HG02840 (cell line): ENCODE measurements around the gene SON.
"Not testable (repeated sequence)": the region's sequence is repeated elsewhere in the genome, so short reads cannot be mapped to it uniquely, and the experiment has no call there.

Experiments used
- ATAC-seq: cut with Tn5 transposase; IDR thresholded peaks from one replicate; pipeline ENCODE4 v1.9.1; 2021; ENCODE audit warnings: mild to moderate bottlenecking, moderate library complexity, moderate number of reproducible peaks; ENCODE audit not compliant: unreplicated experiment, low FRiP score

Gene SON

DNA sequence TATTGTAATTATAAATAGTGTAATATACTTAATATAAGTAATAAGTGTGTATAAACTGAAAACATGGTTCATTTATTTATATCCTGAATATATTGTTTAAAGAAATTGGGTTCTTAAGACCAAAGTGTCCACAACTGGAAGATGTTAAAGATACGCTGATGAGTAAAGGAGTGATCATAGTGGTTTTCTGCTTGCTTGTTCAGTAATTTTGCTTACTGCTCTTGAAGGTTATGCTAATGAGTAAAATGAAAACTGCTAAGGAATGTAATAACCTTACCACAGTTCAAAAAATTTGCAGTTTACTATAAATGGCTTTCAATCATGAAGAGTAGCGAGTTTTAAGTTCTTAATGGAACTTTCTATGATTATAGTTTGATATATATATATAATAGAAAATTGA, 23.7 kb downstream of the SON start:
- ATAC-seq: no peak

DNA sequence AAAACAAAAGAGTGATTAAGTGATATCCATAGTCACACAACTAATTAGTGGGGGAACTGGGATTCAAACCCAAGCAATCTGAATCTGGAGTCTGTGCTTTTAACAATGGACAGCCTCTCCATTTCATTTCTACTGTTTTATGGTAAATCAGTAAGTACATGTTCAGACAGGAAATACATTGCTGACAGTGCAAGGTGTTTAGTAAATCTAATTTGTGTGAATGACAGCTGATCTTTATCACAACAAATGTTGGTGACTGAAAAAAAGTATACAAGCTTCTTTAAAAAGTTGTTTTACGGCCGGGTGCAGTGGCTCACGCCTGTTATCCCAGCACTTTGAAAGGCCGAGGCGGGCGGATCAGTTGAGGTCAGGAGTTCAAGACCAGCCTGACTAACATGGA, 25.1 kb downstream of the SON start:
- ATAC-seq: no peak

DNA sequence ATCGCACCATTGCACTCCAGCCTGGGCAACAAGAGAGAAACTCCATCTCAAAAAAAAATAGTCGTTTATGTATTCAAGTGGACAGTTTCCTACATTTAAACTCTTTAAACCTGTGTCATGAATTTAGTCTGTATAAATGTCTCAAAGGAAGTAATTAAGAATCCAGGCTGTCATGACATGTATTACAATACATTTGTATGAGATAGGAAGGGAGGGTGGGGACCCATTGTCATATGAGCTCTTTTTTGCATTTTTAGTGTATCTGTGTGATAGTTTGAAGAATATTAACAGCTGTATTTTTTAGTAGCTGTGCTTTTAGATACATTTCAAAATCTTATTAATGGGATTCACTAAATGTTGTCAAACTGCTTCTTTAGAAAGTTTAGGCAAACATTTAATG, 25.6 kb downstream of the SON start:
- no peak for ATAC-seq

DNA sequence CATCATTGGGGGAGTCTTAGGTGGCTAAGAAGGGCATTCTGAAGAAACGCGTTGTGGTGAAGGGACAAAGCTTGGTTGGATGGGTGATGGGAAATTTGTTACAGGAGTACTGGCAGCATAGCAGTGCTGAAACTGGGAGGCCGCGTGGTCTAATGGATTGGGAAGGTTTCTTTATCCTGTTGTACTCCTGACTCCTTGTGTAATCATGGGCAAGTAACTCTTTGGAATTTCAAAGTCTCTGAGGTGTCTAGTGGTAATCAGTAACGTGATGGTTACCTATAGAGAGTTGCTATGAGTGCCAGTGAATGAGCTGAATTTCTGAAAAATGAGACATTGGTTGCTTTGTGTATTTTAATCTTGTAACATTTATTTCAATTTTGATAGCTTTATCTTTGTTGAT, 27.2 kb downstream of the SON start:
- ATAC-seq: no peak

DNA sequence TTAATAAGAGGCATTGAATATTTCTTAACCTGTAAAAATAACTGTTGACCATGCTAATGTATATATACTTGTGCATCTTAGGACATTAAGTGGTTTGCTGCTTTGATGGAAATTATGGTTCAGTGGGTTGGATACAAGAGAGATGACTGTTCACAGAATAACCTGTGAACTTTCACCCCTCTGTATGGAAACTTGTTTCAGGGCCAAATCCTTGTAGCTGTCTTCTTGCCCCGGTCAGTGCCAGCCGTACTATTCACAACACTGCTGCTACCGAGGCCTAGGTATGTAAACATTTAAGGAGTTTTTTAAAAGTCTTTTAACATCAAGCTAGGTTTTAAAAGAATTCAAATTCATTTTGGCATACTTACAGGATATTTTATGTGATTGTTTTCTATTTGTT, 29.5 kb downstream of the SON start:
- no peak for ATAC-seq

DNA sequence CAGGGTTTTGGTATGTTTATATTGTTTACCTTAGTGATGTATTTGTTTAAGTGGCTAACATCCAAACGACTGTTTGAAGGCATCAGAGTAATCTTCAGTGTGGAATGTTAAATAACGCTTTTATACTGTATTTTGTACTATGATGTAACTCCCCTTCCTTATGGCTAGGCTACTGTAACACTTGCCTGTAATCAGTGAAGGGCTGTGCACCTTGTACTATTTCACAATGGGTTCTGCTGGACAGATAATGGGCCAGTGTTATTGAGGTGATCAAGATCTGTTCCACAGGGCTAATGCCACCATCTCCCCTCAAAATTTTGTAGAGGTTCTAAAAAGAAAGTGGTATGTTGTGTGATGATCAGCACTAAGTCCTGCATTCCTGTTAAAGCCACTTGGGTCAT, 33.9 kb downstream of the SON start:
- not testable (repeated sequence) for ATAC-seq

DNA sequence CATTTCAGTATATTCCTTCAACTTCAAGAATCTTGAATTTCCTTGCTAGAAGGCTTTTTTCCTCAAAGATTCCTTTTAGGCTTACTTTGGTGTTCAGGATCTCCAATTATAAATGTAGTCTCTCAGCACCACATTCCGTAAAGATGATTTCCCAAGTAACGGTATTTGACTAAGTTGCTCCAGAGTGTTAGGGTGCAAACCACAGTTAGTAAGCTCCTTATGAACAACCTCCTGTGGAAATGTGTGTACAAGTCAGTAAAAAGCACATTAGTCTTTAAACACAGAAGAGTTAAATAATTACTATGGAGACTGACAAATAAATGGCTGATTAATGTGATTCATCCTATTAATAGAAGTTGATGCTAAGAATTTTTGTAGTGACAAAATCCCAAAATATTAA, 35.4 kb downstream of the SON start:
- ATAC-seq: no peak

DNA sequence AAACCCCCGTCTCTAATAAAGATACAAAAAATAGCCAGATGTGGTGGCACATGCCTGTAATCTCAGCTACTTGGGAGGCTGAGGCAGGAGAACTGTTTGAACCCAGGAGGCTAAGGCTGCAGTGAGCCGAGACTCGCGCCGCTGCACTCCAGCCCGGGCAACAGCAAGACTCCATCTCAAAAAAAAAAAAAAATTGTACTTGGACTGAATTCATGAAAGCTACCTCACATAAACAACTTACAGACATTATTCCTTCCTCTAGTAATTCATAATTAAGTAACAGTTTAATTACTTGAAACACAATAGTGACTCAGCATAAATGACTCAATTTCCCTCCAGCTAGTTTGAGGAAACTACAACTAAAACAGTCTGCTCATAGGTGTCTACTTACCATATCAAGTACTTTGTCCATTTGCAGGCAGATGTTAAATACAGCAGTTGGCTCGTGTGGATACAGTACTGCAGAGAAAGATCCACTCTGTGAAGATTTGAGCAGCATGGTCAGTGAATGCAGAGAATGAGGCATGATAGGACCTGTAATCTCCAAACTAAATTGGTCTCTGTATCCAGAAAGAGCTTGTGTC, 36.2 kb downstream of the SON start:
- no peak for ATAC-seq

DNA sequence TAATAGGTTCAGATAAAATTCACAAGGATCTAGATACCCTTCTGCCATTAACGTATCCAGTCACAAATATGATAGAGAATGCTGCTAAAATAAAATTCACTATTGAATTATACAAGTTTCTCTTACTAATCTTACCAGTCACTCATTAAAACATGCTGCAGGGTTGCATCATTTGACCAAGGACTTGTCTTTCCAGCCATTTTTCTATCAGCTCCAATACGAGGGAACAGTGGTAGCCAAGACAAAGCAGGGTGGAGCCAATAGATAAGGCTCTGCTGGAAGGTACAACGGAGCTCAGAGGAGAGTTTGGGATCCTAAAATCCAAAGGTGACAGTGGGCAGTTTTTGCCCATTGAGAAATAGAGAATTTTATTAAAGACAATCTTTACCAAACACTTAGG, 41.6 kb downstream of the SON start:
- ATAC-seq: no peak

DNA sequence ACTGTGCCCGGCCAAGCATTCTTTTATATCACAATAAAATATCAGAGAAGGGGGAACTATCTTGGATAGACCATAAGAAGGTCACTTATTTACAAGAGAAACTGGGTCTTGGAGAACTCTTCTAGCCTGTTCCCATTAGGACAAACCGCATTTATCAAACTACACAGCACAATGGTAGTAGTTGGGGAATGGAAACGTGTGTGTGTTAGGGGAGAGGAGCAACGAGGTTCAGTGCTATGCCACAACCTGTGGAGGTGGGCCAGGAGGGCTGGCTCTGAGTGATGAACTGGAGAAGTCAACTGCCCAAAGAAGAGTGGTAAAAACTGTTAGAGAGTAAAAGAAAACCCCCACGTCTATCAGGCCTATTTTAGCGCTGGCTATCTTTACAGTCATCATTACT, 44.1 kb downstream of the SON start:
- ATAC-seq: no peak

DNA sequence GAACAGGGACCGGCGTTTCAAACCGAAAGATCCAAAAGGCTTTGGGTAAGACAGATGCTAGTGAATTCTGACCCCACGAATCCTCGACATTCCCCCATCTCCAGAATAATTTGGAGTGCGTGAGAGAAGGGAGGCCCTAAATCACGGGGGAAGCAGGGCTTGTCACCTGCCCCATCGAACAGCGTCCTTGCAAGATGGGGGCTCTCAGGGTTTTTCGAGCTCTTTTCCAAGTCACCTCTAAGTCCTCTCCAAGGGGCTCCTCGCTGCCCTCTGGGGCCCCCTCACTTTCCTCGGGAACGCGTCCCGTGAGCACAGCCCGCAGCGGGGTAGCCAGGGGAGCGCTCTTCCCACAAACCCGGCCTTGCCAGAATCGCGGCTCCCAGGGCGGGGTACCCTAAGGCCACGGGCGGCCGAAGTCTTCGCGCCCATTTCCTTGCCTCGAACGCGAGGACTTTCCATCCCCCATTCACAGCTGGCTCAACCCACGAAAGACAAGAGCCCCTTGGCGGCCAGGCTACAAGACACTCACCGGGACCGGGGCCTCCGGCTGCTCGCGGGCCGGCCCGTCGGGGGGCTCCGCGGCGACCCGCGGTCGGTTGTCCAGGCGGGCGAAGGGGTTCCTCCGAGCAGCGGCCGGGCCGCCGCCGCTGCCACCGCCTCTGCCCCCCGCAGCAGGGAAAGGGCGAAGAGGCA, 45.1 kb downstream of the SON start:
- ATAC-seq: peak; percentile 35

DNA sequence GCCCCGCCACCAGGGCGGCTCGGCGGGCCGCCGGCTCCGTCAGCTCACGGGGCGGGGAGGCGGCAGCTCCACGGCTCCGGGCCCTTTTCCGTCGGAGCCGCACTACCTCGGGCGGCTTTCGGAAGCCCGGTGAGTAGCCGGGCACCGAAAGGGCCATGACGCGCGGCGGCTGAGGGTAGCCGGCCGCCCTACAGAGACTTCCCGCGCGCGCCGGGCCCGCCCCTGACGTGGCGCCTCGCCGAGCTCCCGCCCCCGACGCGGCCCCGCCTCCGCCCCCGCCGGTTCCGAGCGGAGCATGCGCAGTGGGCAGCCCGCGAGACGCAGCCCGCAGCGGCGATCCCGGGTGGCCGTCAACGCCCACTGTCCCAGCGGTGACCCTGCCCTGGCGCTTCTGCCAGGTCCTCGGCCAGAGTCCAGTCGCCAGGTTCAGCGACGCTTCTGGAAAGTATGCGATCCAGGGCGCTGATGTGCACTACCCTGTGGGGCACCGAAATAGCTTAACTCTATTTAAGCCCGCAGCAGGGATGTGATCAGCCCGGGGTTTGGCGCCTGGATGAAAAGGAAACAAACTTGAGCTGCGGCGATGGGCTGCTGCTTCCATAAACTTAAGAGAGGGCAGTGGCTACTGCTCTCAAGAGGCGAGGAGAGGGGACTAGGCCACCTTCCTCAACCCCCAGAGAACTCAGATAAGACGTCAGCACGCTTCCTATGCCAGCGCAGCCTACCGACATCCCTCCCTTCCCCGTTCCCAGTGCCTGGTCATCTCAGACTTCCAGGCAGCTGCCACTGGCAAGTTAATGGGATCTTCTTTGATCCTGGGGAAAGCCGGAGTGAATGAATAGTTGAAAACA, 45.9 kb downstream of the SON start, which contains the start of gene DONSON:
TSS of gene DONSON (minus strand) at position 200 of the 851 bp plus-strand sequence. CDS start at position 157, 43 bp downstream.
- ATAC-seq: peak; percentile 92

DNA sequence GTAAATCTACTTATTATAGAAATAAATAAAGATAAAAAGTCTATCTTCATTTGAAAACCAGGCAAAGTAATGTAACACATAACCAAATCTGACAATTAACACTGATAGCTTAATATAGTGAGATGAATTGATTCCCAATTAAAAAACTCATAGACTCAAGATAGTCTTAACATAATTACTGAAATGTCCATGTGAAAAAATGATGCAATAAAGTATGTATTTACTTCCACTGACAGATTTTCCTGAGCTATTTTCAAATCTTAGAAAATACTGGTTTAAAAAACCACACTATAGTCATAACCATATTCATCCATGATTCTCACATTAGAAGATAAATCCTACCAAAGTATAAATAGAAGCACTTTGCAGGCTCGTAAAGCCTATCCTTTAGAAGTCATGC, 55.2 kb downstream of the SON start:
- ATAC-seq: no peak

DNA sequence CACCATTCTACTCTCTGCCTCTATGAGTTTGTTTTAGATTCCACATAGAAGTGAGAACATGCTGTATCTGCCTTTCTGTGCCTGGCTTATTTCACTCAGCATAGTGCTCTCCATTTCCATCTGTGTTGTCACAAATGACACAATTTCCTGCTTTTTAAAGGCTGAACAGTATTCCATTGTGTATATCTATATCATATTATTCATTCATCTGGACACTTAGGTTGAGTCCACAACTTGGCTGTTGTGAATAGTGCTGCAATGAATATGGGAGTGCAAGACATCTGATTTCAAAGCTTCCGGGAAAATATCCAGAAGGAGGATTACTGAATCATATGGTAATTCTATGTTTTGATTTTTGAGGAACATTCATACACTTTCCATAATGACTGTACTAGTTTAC, 65.7 kb downstream of the SON start:
- ATAC-seq: no peak

DNA sequence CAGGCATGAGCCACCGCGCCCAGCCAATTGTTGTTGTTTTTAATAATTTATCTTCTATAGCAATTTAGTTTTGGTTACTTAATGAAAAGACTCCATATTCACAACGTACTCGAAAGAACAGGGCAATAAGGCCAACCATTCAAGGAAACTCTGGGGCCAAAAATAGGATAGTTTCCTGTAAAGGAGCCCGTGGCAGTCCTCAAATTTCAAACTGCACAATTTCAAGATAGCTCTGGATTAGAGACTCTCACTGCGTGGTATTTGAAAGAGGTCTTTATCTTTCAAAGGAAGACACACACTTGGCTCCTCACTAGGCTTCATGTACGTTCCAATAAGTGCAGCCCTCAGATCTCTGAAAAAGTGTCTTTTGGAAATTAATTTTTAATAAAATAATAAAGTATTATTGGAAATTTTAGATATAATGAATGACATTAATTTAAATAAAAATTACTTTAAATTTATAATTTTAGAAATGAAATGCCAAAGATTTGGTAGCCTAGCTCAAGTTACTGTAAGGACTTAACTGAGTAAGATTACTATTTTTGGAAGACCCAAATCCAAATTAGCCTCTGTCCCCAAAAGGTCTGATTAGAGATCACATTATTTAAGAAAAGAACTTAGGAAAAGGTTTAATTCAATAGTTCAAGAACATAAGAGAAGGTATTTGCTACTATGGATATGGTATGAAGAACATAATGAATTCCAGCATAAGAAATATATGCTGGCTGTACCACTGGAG, 68.3 kb downstream of the SON start:
- ATAC-seq: no peak

DNA sequence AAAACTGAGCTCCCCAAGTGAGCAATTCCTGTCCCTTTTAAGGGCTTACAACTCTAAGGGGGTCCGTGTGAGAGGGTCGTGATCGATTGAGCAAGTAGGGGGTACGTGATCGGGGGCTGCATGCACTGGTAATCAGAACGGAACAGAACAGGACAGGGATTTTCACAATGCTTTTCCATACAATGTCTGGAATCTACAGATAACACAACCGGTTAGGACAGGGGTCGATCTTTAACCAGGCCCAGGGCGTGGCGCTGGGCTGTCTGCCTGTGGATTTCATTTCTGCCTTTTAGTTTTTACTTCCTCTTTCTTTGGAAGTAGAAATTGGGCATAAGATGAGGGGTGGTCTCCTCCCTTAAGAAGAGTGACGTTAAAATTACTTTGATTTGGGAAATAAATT, 74.7 kb downstream of the SON start:
- not testable (repeated sequence) for ATAC-seq

DNA sequence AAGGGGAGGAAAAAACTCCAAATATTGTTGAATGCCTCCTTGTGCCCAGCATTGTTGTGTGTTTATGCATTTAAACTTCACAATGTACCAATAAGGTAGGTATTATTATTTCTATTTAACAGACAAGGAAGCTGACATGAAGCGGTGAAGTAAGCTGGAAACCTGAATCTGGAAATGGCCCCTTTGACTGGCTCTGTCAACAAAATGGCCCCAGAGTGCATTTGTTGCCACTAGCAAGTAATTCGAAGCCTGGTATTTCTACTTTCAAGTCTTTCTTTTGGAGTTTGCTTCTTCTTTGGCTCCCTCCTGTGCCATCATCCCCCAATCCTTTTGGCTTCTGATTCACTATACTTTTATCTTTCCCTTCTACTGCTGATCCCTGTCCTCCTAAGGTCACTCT, 75.6 kb downstream of the SON start:
- no peak for ATAC-seq

DNA sequence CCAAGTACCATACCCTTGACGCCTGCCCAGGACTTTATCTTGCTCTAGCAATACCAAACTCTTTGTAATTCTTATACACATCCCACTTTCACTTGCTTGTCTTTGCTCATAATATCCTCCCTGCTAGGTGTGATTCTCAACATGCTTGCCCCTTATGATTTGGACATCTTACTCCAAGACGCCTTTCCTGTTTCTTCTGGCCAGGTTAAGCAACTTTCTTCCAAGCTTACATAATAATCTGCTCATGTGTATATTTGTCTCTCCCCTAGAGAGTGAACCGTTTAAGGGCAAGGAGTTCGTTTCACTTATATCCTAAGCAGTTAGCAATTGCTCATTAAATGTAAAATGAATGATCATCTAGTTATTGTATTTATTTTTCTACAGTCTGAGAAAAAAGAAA, 76.9 kb downstream of the SON start:
- ATAC-seq: no peak

DNA sequence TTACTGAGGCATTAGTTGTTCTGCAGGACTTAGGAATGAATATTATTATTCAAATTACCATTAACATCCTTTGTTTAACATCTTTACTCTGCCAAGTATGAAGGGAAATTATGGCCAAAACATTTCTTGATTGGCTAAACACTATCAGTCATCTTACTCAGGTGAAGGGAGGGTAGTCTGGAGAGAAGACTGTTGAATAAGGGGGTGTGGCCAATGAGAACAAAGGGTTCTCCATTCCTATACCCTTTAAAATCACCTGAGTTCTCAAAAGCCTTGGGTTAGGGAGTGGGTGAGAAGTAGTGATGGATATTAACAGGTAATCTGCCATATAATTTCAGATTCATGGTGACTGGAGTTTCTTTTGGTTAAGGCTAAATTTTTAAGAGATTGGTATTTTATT, 79.4 kb downstream of the SON start:
- no peak for ATAC-seq

DNA sequence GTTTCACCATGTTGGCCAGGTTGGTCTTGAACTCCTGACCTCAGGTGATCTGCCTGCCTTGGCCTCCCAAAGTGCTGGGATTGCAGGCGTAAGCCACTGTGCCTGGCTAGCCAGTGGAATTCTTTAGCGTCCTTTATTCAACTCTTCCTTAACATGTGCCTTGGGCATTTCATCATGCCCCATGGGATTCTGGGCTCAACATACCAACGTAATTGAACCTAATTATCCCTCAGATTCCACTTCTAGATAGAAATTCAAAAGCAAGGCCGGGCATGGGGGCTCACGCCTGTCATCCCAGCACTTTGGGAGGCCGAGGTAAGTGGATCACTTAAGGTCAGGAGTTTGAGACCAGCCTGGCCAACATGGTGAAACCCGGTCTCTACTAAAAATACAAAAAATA, 83.3 kb downstream of the SON start:
- not testable (repeated sequence) for ATAC-seq
